Subcutaneous abdominal adipose tissue (tissue), 5 donors: ENCODE measurements around the gene PBX3.

Source experiments
- H3K27ac ChIP-seq: one replicate; pipeline ENCODE4 v1.7.0; 2013; ENCODE audit warnings: low read depth, mild to moderate bottlenecking, inconsistent platforms, low read length, moderate library complexity
- H3K27me3 ChIP-seq, 5 donors: one replicate each; pipeline ENCODE4 v1.7.0; 2013; ENCODE audit warnings: low read length in 5 of 5, inconsistent platforms in 1 of 5; ENCODE audit not compliant: control insufficient read depth in 5 of 5, insufficient read depth in 4 of 5
- H3K36me3 ChIP-seq, 5 donors: one replicate each; pipeline ENCODE4 v1.7.0; 2013; ENCODE audit warnings: low read length in 5 of 5; ENCODE audit not compliant: control insufficient read depth in 5 of 5, insufficient read depth in 5 of 5
- H3K4me1 ChIP-seq, 5 donors: one replicate each; pipeline ENCODE4 v1.7.0; 2013; ENCODE audit warnings: low read length in 5 of 5, mild to moderate bottlenecking in 3 of 5, moderate library complexity in 1 of 5; ENCODE audit not compliant: control insufficient read depth in 5 of 5, insufficient read depth in 5 of 5
- H3K4me3 ChIP-seq, 5 donors: one replicate each; pipeline ENCODE4 v1.7.0; 2013; ENCODE audit warnings: low read length in 5 of 5, low read depth in 1 of 5
- H3K9ac ChIP-seq, 5 donors: one replicate each; pipeline ENCODE4 v1.7.0; 2013; ENCODE audit warnings: low read length in 5 of 5, mild to moderate bottlenecking in 4 of 5, moderate library complexity in 3 of 5
- H3K9me3 ChIP-seq, 5 donors: one replicate each; pipeline ENCODE4 v1.7.0; 2013; ENCODE audit warnings: low read length in 5 of 5; ENCODE audit not compliant: control insufficient read depth in 5 of 5
- donor health status: healthy.
- donor health status: healthy.
- donor health status: healthy.
- donor health status: healthy.
- donor health status: healthy.

The PBX3 gene

DNA sequence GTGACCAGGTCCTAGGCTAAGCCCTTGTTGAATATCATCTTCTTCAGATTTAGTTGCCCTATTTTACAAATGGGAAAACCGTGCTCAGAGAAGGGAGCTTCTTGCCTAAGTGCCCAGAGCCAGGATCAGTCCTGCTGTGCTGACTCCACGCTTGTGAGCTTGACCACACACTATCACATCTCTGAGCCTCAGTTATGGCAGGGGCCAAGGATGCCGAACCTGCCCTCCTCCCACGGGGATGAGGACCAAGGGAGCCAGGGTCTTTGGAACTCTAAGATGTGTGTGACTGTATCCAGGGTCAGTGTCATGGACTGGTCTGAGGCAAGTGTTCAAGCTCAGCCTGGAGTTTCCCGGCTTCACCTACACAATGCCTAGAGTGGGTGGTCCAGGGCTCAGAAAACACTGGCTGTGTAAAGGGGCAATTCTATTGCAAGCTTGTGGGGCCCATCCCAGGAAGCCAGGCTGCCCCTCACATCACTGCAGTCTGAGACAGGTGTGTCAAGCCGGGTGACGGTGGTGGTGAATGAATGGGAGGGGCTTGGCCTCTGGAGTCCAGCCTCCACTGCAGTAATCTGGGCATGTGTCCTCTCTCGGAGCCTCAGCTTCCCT, 235.7 kb downstream of the PBX3 start:
- no peaks in the 10 kb centered on the region for H3K36me3 ChIP-seq
- peaks cover 0 to 4% (median 0%) of the 10 kb centered on the region in 5 donors for H3K27me3 ChIP-seq
- H3K4me3 ChIP-seq = no peak overlapping the region
- no peaks in the 10 kb centered on the region for H3K4me1 ChIP-seq
- H3K9me3 ChIP-seq = peaks cover 2 to 12% (median 7%) of the 10 kb centered on the region in 5 donors
- H3K27ac ChIP-seq = no peak overlapping the region
- no peak overlapping the region for H3K9ac ChIP-seq

DNA sequence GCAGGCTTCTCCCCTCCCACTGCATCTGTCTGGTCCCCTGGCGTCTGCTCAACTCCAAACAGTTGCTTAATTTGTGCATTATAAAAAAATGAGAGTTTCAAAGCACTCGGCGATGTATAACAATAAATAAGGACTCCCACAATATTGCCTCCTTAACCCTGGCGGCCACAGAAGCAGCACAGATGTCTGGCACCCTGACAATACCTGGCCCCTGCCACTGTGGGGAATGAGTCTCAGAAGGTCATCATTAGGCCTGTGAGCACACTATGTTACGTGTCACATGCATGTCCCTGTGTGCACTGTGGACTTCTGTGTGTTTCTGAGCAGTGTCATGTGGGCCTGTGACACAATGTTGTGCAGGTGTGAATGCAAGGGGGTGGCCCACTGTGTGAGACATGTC, 236.5 kb downstream of the PBX3 start:
- Histone ChIP-seq H3K36me3 (no peaks in the 10 kb centered on the region), H3K27me3 (peaks cover 0 to 4% (median 0%) of the 10 kb centered on the region in 5 donors), H3K9me3 (peaks cover 0 to 8% (median 5%) of the 10 kb centered on the region in 5 donors), H3K4me1 (no peaks in the 10 kb centered on the region), H3K27ac (no peak overlapping the region), H3K9ac (no peak overlapping the region), H3K4me3 (no peak overlapping the region)

DNA sequence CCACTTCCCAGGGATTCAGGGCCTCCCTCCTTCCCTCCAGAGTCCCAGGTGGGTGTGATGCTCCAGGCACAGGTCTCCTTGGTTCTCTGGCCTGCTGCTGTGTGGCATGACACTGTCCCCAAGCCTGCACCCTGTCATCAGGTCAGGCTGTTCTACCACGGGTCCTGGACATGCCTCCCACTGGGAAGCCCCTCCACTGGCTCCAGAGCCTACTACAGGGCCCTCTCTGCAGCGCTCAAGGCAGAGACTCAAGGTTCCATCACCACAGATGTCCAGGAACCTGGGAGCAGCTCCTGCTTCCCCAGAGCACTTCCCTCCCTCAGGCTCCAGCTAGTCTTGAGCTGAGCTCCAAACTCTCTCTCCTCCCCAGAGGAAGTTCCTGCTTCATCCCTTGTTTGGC, 237.3 kb downstream of the PBX3 start:
- Histone ChIP-seq H3K4me1 (no peaks in the 10 kb centered on the region), H3K27me3 (peaks cover 0 to 4% (median 0%) of the 10 kb centered on the region in 5 donors), H3K4me3 (no peak overlapping the region), H3K9ac (no peak overlapping the region), H3K27ac (no peak overlapping the region), H3K36me3 (no peaks in the 10 kb centered on the region), H3K9me3 (peaks cover 0 to 5% (median 4%) of the 10 kb centered on the region in 5 donors)

DNA sequence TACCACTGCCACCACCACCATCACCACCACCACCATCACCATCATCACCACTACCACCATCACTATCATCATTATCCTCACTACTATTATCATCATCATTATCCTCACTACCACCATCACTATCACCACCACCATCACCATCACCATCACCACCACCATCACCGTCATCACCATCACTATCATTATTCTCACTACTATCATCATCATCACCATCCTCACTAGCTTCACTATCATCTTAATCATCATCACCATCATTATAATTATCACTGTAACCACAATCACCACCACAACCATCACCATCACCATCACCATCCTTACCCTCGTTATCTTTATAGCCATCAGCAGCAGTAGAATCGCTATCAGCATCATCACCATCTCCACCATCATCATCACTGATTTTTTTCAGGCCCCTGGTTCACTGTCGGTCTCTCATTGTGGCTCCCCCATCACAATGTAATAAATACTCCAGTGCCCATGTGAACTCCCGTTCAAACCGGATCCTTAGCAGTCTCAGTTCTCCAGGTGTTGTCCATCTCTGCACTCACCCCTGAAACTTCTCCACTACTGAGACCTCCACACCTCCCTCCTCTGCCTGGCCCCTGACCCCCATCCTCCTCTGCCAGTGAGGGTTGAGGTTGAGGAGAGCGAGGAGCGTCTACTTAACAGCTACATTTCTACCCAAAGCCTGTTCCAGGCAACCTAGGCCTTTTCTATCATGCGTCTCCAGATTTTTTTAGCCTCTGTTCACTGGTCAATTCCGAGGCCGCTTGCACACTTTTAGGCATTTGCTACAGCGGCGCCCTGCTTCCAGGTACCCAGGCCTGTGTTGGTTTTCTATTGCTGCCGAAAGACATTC, 238.2 kb downstream of the PBX3 start:
- Histone ChIP-seq H3K36me3 (no peaks in the 10 kb centered on the region), H3K27ac (no peak overlapping the region), H3K4me3 (no peak overlapping the region), H3K27me3 (peaks cover 0 to 4% (median 0%) of the 10 kb centered on the region in 5 donors), H3K4me1 (no peaks in the 10 kb centered on the region), H3K9me3 (no peaks in the 10 kb centered on the region), H3K9ac (no peak overlapping the region)

DNA sequence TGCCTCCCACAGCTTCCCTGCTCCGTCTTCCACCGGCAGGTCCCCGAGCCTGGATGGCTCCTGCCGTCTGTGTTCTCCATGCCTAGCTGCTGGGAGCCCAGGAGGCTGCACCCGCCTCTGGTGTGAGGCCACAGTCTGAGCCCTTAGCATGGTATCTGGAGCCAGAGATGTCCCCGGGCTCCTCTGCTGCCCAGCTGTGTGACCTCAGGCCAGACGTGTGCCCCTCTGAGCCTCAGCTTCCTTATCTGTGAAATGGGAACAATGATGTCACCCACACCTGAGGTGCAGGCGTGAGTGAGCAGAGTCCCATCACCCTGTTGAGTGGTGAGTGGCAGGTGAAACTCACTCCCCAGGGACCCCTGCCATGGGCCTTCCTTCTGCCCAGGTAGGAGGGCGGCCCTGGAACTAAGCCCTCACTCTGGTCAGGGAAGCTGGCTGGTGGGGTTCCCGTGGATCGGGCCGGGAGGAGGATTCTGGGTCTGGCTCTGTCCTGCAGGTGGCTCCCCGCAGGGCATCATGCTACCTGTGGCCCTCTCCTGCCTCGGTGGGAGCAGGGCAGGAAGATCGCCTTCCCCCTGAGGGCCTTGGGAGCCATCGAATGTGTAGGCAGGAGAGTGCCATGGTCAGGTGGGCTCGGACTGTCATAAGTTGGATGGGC, 239.0 kb downstream of the PBX3 start:
- Histone ChIP-seq H3K4me3 (no peak overlapping the region), H3K4me1 (no peaks in the 10 kb centered on the region), H3K27me3 (peaks cover 0 to 4% (median 0%) of the 10 kb centered on the region in 5 donors), H3K9me3 (no peaks in the 10 kb centered on the region), H3K9ac (no peak overlapping the region), H3K27ac (no peak overlapping the region), H3K36me3 (no peaks in the 10 kb centered on the region)

DNA sequence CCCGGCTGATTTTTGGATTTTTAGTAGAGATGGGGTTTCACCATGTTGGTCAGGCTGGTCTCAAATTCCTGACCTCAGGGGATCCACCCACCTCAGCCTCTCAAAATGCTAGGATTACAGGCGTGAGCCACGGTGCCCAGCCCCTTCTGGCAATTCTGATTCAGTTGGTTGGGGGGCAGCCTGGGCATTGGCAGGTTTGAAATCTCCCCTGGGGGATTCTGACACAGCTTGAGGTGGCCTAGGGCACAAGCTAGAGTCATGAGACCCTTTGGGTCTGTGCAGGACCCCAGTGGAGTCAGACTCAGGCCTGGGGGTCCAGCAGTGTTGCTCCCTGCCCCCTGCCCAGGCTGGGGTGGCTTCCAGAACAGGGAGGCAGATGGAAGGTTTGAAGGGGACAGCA, 239.8 kb downstream of the PBX3 start:
- Histone ChIP-seq H3K9me3 (no peaks in the 10 kb centered on the region), H3K4me1 (no peaks in the 10 kb centered on the region), H3K27me3 (peaks cover 0 to 4% (median 0%) of the 10 kb centered on the region in 5 donors), H3K9ac (no peak overlapping the region), H3K36me3 (no peaks in the 10 kb centered on the region), H3K4me3 (no peak overlapping the region), H3K27ac (no peak overlapping the region)

DNA sequence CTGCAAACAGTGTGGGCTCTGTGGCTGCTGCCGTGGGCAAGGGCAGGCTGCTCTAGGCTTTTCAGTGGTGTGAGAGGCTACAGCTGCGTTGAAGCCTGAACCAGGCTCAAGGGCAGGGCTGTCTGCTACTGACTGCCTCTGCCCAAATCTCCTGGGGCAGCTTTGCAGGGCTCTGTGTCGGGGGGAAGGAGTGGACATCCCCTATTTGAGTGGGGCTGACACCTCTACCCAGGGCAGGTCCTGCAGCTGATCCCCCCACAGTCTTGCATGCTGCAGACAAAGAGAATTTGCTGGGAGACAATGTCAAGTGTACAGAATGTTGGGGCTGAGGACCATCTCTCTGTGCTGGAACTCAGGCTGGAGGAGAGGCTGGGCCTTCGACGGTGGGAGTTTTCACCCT, 240.2 kb downstream of the PBX3 start:
- H3K9me3 ChIP-seq = no peaks in the 10 kb centered on the region
- H3K4me3 ChIP-seq = no peak overlapping the region
- H3K36me3 ChIP-seq = no peaks in the 10 kb centered on the region
- H3K27me3 ChIP-seq = peaks cover 0 to 4% (median 0%) of the 10 kb centered on the region in 5 donors
- H3K27ac ChIP-seq = no peak overlapping the region
- H3K4me1 ChIP-seq = no peaks in the 10 kb centered on the region
- no peak overlapping the region for H3K9ac ChIP-seq

DNA sequence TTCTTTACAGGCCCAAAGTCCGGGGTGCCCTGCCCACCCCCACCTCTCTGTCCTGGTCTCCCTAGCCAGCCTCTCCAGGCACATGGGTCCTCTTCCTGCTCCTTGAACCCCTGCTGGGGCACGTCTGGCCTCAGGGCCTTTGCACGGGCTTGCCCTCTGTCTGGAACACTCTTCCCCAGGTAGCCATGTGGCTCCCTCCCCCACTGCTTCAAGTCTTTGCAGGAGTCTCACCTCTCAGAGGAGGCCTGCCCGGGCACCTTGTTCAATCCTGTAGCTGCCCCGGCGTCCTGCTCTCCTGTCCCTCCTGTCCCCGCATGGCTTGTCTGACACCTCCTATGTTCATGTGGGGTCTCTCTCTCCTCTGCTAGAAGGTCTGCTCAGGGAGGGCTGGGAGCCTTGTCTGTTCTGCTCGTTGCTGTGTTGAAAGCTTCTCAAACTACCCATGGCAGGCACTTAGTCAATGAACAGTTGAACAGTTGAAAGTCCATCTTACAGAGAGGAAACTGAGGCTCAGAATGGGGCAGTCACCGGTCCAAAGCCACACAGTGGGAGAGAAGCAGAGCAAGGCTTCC, 241.4 kb downstream of the PBX3 start:
- no peaks in the 10 kb centered on the region for H3K9me3 ChIP-seq
- no peak overlapping the region for H3K27ac ChIP-seq
- H3K27me3 ChIP-seq = no peaks in the 10 kb centered on the region
- H3K4me3 ChIP-seq = no peak overlapping the region
- no peaks in the 10 kb centered on the region for H3K36me3 ChIP-seq
- no peaks in the 10 kb centered on the region for H3K4me1 ChIP-seq
- H3K9ac ChIP-seq = no peak overlapping the region

DNA sequence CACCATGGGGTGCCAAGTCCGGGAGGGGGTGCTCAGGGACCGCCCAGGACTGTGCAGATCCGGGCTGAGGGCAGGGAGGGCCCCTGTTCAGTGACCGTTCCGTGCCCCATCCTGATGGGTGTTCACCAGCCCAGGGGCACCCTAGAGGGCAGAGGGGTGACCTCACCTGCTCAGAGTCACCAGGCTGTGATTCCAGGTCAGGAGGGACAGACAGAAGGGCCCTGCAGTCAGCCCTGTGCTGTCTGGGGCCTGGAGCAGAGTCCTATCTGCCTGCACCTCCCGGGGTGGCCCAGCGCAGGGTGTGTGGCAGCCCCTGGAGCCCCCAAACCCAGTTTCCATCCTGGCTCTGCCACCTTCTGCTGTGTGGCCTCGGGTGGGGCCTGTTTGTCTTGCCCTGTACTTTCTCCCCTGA, 241.9 kb downstream of the PBX3 start:
- Histone ChIP-seq H3K27me3 (no peaks in the 10 kb centered on the region), H3K4me1 (no peaks in the 10 kb centered on the region), H3K36me3 (no peaks in the 10 kb centered on the region), H3K9me3 (no peaks in the 10 kb centered on the region), H3K27ac (no peak overlapping the region), H3K9ac (no peak overlapping the region), H3K4me3 (no peak overlapping the region)
